HUES64 (cell line): ENCODE data around the gene TRAPPC14.

Experiments used
- H3K27ac ChIP-seq: 2 replicates; pipeline ENCODE4 v1.7.0; 2013; ENCODE audit warnings: low read depth, low read length, inconsistent platforms
- H3K27me3 ChIP-seq: 2 replicates; pipeline ENCODE4 v1.6.1; 2013; ENCODE audit warnings: mild to moderate bottlenecking, low read length; ENCODE audit not compliant: insufficient read depth
- H3K36me3 ChIP-seq: 2 replicates; pipeline ENCODE4 v1.6.1; 2013; ENCODE audit warnings: mild to moderate bottlenecking, low read length; ENCODE audit not compliant: insufficient read depth
- H3K4me1 ChIP-seq: 2 replicates; pipeline ENCODE4 v1.6.1; 2013; ENCODE audit warnings: mild to moderate bottlenecking, low read length, moderate library complexity; ENCODE audit not compliant: insufficient read depth
- H3K4me3 ChIP-seq: 2 replicates; pipeline ENCODE4 v1.5.1; 2013; ENCODE audit warnings: mild to moderate bottlenecking, low read length, moderate library complexity
- H3K9ac ChIP-seq: 2 replicates; pipeline ENCODE4 v1.6.1; 2013; ENCODE audit warnings: mild to moderate bottlenecking, low read depth, low read length
- H3K9me3 ChIP-seq: 2 replicates; pipeline ENCODE4 v1.6.1; 2013; ENCODE audit warnings: low read depth, low read length; ENCODE audit not compliant: insufficient read depth
- WGBS: fragments of 150-250, 120-280 bp; methylation state at CpG from one replicate; pipeline ENCODE4 v1.1.7; 2013; ENCODE audit warnings: missing lambda C conversion rate; 5-methylcytosine and 5-hydroxymethylcytosine counted together

TRAPPC14 gene

DNA sequence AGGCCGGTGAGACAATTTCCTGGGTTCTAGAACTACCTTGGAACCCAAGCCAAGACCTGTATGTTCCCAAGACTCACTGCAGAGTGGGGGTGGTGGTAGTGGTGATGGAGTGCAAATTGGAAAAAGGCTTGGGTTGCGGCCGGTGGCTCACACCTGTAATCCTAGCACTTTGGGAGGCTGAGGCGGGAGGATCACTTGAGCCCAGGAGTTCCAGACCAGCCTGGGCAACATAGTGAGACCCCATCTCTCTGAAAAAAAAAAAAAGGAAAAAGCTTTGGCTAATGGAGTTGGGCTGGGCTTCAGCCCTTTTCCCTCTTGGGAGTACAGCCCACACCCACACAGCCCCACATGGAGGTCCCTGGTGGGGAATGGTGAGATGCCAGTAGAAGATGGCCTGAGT is 53.0 kb downstream of the TRAPPC14 start:
- Histone ChIP-seq H3K36me3 (peaks cover 55% of the 10 kb centered on the region), H3K4me1 (peaks cover 5% of the 10 kb centered on the region), H3K27me3 (no peaks in the 10 kb centered on the region), H3K27ac (no peak overlapping the region), H3K9ac (no peak overlapping the region), H3K9me3 (no peaks in the 10 kb centered on the region), H3K4me3 (no peak overlapping the region)
- WGBS = 97% methylated on average over 4 of the region's 4 CpGs
